Measurements from ENCODE around the gene GAS6.

GRCh38 chr13:113806104-113806471 lies 57.8 kb downstream of the GAS6 start:
- TF ChIP-seq CTCF (IDR thresholded peaks at IDR 0.05; ENCODE audit: poor library complexity, severe bottlenecking) (no peak), EP300 (conservative IDR thresholded peaks at IDR 0.05; ENCODE audit: poor library complexity, severe bottlenecking) (no peak), MXI1 (conservative IDR thresholded peaks at IDR 0.05; ENCODE audit: poor library complexity, severe bottlenecking) (no peak), TAF1 (IDR thresholded peaks at IDR 0.05; ENCODE audit: low read depth) (no peak), POLR2AphosphoS5 (IDR thresholded peaks at IDR 0.05) (no peak), REST (IDR thresholded peaks at IDR 0.05; ENCODE audit: borderline replicate concordance) (no peak), EZH2 (IDR thresholded peaks at IDR 0.05; ENCODE audit: borderline replicate concordance, insufficient read depth, low read length, poor library complexity, severe bottlenecking) (no peak)
